ENCODE results near the gene CFH.

Gene CFH

GRCh38 chr1:196677781-196678509 is 26.1 kb downstream of the CFH start:
- H3K79me2 ChIP-seq (ENCODE audit: insufficient read depth, low read length) = no peaks in the 10 kb centered on the region
- H3K4me2 ChIP-seq (ENCODE audit: insufficient read depth, low read length) = no peak overlapping the region
- TF ChIP-seq EZH2 (IDR thresholded peaks at IDR 0.05; ENCODE audit: borderline replicate concordance, low read depth, low read length, severe bottlenecking) = no peak
- TF ChIP-seq CTCF (IDR thresholded peaks at IDR 0.05; ENCODE audit: borderline replicate concordance, extremely low read depth, low read length, poor library complexity, severe bottlenecking) = no peak
- ATAC-seq (ENCODE audit: insufficient read depth, low read depth) (no peak), DNase-seq (no peak)
- no peak overlapping the region for H3K9ac ChIP-seq (ENCODE audit: low read depth, low read length)
- H3K4me1 ChIP-seq (ENCODE audit: insufficient read depth, low read length) = no peaks in the 10 kb centered on the region
- no peaks in the 10 kb centered on the region for H3K27me3 ChIP-seq (ENCODE audit: insufficient read depth, low read length, poor library complexity)
- no peak overlapping the region for H3K4me3 ChIP-seq (ENCODE audit: low read depth in 1 of 2, low read length in 2 of 2)
- H4K20me1 ChIP-seq (ENCODE audit: insufficient read depth, low read length) = no peaks in the 10 kb centered on the region
- no peaks in the 10 kb centered on the region for H3K9me3 ChIP-seq (ENCODE audit: insufficient read depth, low read length, severe bottlenecking)
- peaks cover 77% of the 10 kb centered on the region for H3K36me3 ChIP-seq (ENCODE audit: insufficient read depth, low read length)
- no peak overlapping the region for H3K27ac ChIP-seq (ENCODE audit: low read length)
- no peak overlapping the region for H2AFZ ChIP-seq (ENCODE audit: low read depth, low read length)

GRCh38 chr1:196678510-196678884 is 26.7 kb downstream of the CFH start:
- Histone ChIP-seq H3K79me2 (ENCODE audit: insufficient read depth, low read length) (no peaks in the 10 kb centered on the region), H3K9me3 (ENCODE audit: insufficient read depth, low read length, severe bottlenecking) (no peaks in the 10 kb centered on the region), H4K20me1 (ENCODE audit: insufficient read depth, low read length) (no peaks in the 10 kb centered on the region), H3K27ac (ENCODE audit: low read length) (no peak overlapping the region), H3K36me3 (ENCODE audit: insufficient read depth, low read length) (peaks cover 71% of the 10 kb centered on the region), H3K4me1 (ENCODE audit: insufficient read depth, low read length) (no peaks in the 10 kb centered on the region), H3K27me3 (ENCODE audit: insufficient read depth, low read length, poor library complexity) (no peaks in the 10 kb centered on the region), H3K9ac (ENCODE audit: low read depth, low read length) (no peak overlapping the region), H3K4me2 (ENCODE audit: insufficient read depth, low read length) (no peak overlapping the region), H3K4me3 (ENCODE audit: low read depth in 1 of 2, low read length in 2 of 2) (no peak overlapping the region), H2AFZ (ENCODE audit: low read depth, low read length) (no peak overlapping the region)
- ATAC-seq (ENCODE audit: insufficient read depth, low read depth) (no peak), DNase-seq (no peak)
- TF ChIP-seq CTCF (IDR thresholded peaks at IDR 0.05; ENCODE audit: borderline replicate concordance, extremely low read depth, low read length, poor library complexity, severe bottlenecking) = no peak
- no peak for TF ChIP-seq EZH2 (IDR thresholded peaks at IDR 0.05; ENCODE audit: borderline replicate concordance, low read depth, low read length, severe bottlenecking)

- Histone ChIP-seq H3K27me3 (ENCODE audit: insufficient read depth, low read length, poor library complexity) (no peaks in the 10 kb centered on the region), H2AFZ (ENCODE audit: low read depth, low read length) (no peak overlapping the region), H3K4me3 (ENCODE audit: low read depth in 1 of 2, low read length in 2 of 2) (no peak overlapping the region), H4K20me1 (ENCODE audit: insufficient read depth, low read length) (no peaks in the 10 kb centered on the region), H3K9me3 (ENCODE audit: insufficient read depth, low read length, severe bottlenecking) (no peaks in the 10 kb centered on the region), H3K4me2 (ENCODE audit: insufficient read depth, low read length) (no peak overlapping the region), H3K27ac (ENCODE audit: low read length) (no peak overlapping the region), H3K36me3 (ENCODE audit: insufficient read depth, low read length) (peaks cover 64% of the 10 kb centered on the region), H3K4me1 (ENCODE audit: insufficient read depth, low read length) (no peaks in the 10 kb centered on the region), H3K9ac (ENCODE audit: low read depth, low read length) (no peak overlapping the region), H3K79me2 (ENCODE audit: insufficient read depth, low read length) (no peaks in the 10 kb centered on the region)
- ATAC-seq (ENCODE audit: insufficient read depth, low read depth) = no peak
- TF ChIP-seq CTCF (IDR thresholded peaks at IDR 0.05; ENCODE audit: borderline replicate concordance, extremely low read depth, low read length, poor library complexity, severe bottlenecking) (no peak), EZH2 (IDR thresholded peaks at IDR 0.05; ENCODE audit: borderline replicate concordance, low read depth, low read length, severe bottlenecking) (no peak)
- DNase-seq = no peak
Measured at GRCh38 chr1:196680107-196680506, 28.3 kb downstream of the CFH start.
